AG04450 (cell line): ENCODE data around the gene ABHD5. TPM values are rescaled to one million over a fixed set of nuclear protein-coding genes. Genes with fewer than 3 reads are reported as not detected.
A peak's percentile ranks its signal among the peaks of the same experiment; 100 is the strongest.

Experiments used
- CTCF ChIA-PET: fragments of 300-600, 350-600 bp; formaldehyde crosslinking; extraction: SDS; loops from one replicate; lab custom pipeline; 2022; ENCODE audit warnings: antibody characterized with exemption, inconsistent platforms; lab: Charles Lee
- POLR2A ChIA-PET: fragments of 350-600 bp; formaldehyde crosslinking; extraction: SDS; loops from one replicate; lab custom pipeline; 2021; ENCODE audit warnings: antibody characterized with exemption, inconsistent platforms; lab: Yijun Ruan, JAX
- DNase-seq: peaks from one replicate; pipeline ENCODE4 v3.0.0-alpha.2; 2011; ENCODE audit warnings: low read depth, low spot score
- H3K27ac ChIP-seq: one replicate; pipeline ENCODE4 v1.5.1; 2012; ENCODE audit warnings: low read depth, low read length, control low read depth
- H3K27me3 ChIP-seq: one replicate; pipeline ENCODE4 v1.6.0; 2012; ENCODE audit warnings: low read length; ENCODE audit not compliant: control insufficient read depth, insufficient read depth
- H3K4me3 ChIP-seq: 2 replicates; pipeline ENCODE4 v1.5.1; 2011; ENCODE audit warnings: mild to moderate bottlenecking, low read depth, low read length, control low read depth
- H3K9me3 ChIP-seq: 2 replicates; pipeline ENCODE4 v1.5.1; 2012; ENCODE audit warnings: low read length; ENCODE audit not compliant: control insufficient read depth, insufficient read depth
- polyA plus RNA-seq: library from polyadenylated mRNA; depleted of rRNA; stranded (reverse); fragments of >200 nt; gene quantifications from 2 replicates; pipeline ENCODE4 v1.2.3, GENCODE V29; 2011
- TF ChIP-seq, protein P1 (sequence below): IDR thresholded peaks from 2 replicates; pipeline ENCODE4 v1.5.1; 2011; ENCODE audit warnings: low read depth, low read length, control low read depth, inconsistent platforms

Gene ABHD5
- polyA plus RNA-seq, 1 experiment: 88.7 TPM

DNA sequence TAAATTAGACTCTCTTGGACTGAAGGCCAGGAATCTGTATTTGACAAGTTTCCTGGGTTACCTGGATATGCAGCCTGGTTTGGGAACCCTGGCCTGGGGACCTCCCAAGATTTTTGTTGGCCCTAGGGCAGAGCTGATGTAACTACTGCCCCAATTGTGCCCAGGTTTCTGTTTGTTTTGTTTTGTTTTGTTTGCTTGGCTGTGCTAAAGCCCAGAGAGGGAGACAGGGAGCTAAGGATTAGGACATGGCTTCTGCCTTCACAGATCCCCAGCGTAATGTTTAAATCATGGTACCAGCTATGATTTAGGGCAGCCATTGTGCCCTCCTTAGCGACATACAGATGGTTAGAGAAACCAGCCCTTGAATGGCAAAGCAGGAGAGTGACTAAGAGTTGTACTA, 47.6 kb downstream of the ABHD5 start:
- TF ChIP-seq, protein P1, sequence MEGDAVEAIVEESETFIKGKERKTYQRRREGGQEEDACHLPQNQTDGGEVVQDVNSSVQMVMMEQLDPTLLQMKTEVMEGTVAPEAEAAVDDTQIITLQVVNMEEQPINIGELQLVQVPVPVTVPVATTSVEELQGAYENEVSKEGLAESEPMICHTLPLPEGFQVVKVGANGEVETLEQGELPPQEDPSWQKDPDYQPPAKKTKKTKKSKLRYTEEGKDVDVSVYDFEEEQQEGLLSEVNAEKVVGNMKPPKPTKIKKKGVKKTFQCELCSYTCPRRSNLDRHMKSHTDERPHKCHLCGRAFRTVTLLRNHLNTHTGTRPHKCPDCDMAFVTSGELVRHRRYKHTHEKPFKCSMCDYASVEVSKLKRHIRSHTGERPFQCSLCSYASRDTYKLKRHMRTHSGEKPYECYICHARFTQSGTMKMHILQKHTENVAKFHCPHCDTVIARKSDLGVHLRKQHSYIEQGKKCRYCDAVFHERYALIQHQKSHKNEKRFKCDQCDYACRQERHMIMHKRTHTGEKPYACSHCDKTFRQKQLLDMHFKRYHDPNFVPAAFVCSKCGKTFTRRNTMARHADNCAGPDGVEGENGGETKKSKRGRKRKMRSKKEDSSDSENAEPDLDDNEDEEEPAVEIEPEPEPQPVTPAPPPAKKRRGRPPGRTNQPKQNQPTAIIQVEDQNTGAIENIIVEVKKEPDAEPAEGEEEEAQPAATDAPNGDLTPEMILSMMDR: no peak
- POLR2A ChIA-PET: no interaction called here

DNA sequence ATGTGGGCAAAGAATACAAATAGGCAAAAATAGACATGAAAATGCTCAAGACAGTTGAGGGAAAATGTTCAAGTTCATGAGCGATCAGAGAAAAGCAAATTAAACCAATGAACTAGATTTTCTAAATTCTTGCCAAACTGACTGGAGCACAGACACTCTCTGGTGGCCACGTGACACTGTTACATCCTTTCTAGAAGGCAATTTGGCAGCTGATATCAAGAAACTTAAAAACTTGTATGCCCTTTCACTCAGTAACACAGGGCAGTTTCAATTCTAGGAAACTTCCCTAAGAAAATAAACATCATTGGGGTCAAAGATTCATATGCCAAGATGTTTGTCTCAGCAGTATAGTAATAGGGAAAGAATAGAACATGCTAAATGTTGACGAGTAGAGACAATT, 52.2 kb downstream of the ABHD5 start:
- no peak overlapping the region for H3K4me3 ChIP-seq
- POLR2A ChIA-PET: no interaction called here
- H3K27ac ChIP-seq: no peak overlapping the region
- DNase-seq: no peak
- CTCF ChIA-PET: interaction anchor here (0.6 to 2.3 kb wide), 4 partner anchors 10 to 637 kb away, joined by 4 to 8 read pairs (median 4); no protein-coding TSS in a partner anchor
- TF ChIP-seq, protein P1: peak; percentile 43
- no peaks in the 10 kb centered on the region for H3K27me3 ChIP-seq
- H3K9me3 ChIP-seq: peaks cover 10% of the 10 kb centered on the region

More for the DNA sequence above, 47.6 kb downstream of the ABHD5 start:
- Histone ChIP-seq H3K27me3 (no peaks in the 10 kb centered on the region), H3K4me3 (no peak overlapping the region), H3K27ac (no peak overlapping the region), H3K9me3 (no peaks in the 10 kb centered on the region)
- CTCF ChIA-PET: interaction anchor here (0.6 kb wide), 1 partner anchor 31 kb away, joined by 3 read pairs; no protein-coding TSS in a partner anchor
- no peak for DNase-seq

- Histone ChIP-seq H3K9me3 (peaks cover 10% of the 10 kb centered on the region), H3K27me3 (no peaks in the 10 kb centered on the region), H3K4me3 (no peak overlapping the region), H3K27ac (peak overlapping the region; percentile 58)
- no peak for DNase-seq
- ChIA-PET CTCF (interaction anchor here (0.5 to 1.2 kb wide), 2 partner anchors 12 to 907 kb away, joined by 4 to 5 read pairs; no protein-coding TSS in a partner anchor), POLR2A (interaction anchor here (0.6 to 1.1 kb wide), 2 partner anchors 19 to 524 kb away, joined by 4 to 5 read pairs; no protein-coding TSS in a partner anchor)
- TF ChIP-seq, protein P1: no peak
Measured at GRCh38 chr3:43747641-43748040, 56.9 kb downstream of the ABHD5 start.

DNA sequence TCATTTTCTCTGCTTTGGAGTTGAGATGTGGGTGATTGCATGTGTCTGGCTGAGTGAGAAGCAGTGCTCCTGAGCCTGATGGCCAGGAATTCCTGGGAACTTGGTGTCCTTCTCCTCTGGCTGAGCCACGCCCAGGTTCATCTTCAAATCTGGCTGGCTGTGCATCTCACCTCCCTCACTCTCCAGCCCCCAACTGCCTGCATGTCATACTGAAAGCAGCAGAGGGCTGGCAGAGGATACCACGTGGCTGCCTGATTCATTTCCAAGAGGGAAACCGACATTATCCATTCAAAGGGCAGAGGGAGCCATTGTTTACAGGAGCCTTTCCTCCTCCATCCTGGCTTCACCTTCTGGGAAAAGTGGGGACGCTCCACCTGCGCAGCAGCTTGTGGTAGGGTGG, 57.4 kb downstream of the ABHD5 start:
- CTCF ChIA-PET: interaction anchor here (0.5 to 1.2 kb wide), 2 partner anchors 12 to 908 kb away, joined by 4 to 5 read pairs; no protein-coding TSS in a partner anchor
- TF ChIP-seq, protein P1: 0 out of 2 replicates have a peak, but pooled peaks have one; percentile 20
- Histone ChIP-seq H3K4me3 (no peak overlapping the region), H3K9me3 (peaks cover 10% of the 10 kb centered on the region), H3K27ac (peak overlapping the region; percentile 47), H3K27me3 (no peaks in the 10 kb centered on the region)
- POLR2A ChIA-PET: no interaction called here
- no peak for DNase-seq

GRCh38 chr3:43748645-43749044, 57.9 kb downstream of the ABHD5 start:
- POLR2A ChIA-PET: no interaction called here
- DNase-seq: no peak
- peak overlapping the region; percentile 47 for H3K27ac ChIP-seq
- TF ChIP-seq, protein P1: no peak
- CTCF ChIA-PET: no interaction called here
- H3K9me3 ChIP-seq: peaks cover 10% of the 10 kb centered on the region
- no peaks in the 10 kb centered on the region for H3K27me3 ChIP-seq
- H3K4me3 ChIP-seq: no peak overlapping the region
